Measurements from ENCODE around the gene ATG12.
"Not testable (repeated sequence)": the region's sequence is repeated elsewhere in the genome, so short reads cannot be mapped to it uniquely, and the experiment has no call there.

Gene ATG12

DNA sequence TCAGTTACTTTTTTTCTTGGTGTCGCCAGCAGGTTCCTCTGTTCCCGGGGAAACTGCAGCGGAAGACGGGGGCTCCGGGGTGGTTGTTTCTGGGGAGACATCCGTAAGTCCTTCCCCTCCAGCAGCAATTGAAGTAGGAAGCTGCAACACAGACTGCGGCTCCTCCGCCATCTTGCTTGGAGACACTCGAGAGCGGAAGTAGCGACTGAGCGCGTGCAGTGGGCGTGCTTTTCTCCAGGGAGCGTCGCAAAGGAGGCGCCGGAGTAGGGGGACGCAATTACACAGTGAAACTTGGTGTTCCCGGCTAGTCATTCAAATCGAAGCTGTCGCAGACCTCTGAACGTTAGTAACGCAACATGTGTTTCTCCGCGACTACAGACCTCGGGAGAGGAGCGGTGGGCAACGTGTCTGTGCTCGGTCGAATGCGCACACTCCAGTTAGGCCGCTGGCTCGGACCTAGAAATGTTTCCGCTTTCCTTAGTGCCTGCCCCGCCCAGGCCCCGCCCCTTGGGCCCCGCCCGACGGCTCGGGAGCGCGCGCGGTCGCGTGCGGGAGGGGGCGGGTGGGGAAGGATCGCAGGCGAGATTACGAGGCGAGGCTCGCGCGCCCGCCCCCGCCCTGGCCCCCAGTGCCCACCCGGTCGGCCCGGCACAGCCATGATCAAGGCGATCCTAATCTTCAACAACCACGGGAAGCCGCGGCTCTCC is at the start of gene ATG12, which contains the start of gene AP3S1:
ATG12 (minus strand) TSS at position 184 of the 707 bp plus-strand sequence; CDS start at position 171, 13 bp downstream.
AP3S1 (plus strand) TSS at position 554 of the 707 bp plus-strand sequence; CDS start at position 657, 103 bp downstream.
- Histone ChIP-seq H3K4me3 (replicated peaks; ENCODE audit: low read depth, low read length) (peak within 1 kb of the TSS; percentile 97), H3K36me3 (ENCODE audit: control insufficient read depth, insufficient read depth, low read length) (peaks cover 3% of the 10 kb centered on the region; the same call in 1 of the 2 replicates), H3K27me3 (replicated peaks; ENCODE audit: control insufficient read depth, insufficient read depth, low read length) (no peaks in the 10 kb centered on the region)
- TF ChIP-seq, protein P1, sequence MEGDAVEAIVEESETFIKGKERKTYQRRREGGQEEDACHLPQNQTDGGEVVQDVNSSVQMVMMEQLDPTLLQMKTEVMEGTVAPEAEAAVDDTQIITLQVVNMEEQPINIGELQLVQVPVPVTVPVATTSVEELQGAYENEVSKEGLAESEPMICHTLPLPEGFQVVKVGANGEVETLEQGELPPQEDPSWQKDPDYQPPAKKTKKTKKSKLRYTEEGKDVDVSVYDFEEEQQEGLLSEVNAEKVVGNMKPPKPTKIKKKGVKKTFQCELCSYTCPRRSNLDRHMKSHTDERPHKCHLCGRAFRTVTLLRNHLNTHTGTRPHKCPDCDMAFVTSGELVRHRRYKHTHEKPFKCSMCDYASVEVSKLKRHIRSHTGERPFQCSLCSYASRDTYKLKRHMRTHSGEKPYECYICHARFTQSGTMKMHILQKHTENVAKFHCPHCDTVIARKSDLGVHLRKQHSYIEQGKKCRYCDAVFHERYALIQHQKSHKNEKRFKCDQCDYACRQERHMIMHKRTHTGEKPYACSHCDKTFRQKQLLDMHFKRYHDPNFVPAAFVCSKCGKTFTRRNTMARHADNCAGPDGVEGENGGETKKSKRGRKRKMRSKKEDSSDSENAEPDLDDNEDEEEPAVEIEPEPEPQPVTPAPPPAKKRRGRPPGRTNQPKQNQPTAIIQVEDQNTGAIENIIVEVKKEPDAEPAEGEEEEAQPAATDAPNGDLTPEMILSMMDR (IDR thresholded peaks at IDR 0.05; ENCODE audit: insufficient read depth, low read length, poor library complexity, severe bottlenecking): no peak
- DNase-seq (ENCODE audit: extremely low read depth, insufficient read length): peak; percentile 95

DNA sequence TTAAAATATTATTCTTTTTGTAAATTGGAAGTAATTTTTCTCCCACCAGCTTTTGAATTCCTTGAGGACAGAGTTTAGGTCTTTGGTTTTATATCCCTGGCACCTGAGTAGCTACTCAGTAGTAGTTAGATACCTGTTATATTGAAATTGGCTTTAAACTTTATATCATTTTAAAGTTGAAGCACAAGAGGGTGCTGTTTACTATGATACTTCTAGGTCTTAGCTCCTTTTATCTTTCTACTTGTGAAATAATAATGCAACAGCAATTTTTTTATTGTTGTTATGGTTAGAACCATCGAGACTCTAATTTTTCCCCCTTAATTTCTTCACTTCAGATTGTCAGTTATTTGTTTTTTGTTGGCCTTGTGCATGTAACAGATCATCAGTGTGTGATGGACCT is 46.7 kb upstream of the ATG12 start:
- TF ChIP-seq, protein P1 (IDR thresholded peaks at IDR 0.05; ENCODE audit: insufficient read depth, low read length, poor library complexity, severe bottlenecking): no peak
- no peaks in the 10 kb centered on the region; the same call in 1 of the 2 replicates for H3K36me3 ChIP-seq (ENCODE audit: control insufficient read depth, insufficient read depth, low read length)
- no peak overlapping the region for H3K4me3 ChIP-seq (replicated peaks; ENCODE audit: low read depth, low read length)
- no peaks in the 10 kb centered on the region for H3K27me3 ChIP-seq (replicated peaks; ENCODE audit: control insufficient read depth, insufficient read depth, low read length)
- DNase-seq (ENCODE audit: extremely low read depth, insufficient read length): no peak

DNA sequence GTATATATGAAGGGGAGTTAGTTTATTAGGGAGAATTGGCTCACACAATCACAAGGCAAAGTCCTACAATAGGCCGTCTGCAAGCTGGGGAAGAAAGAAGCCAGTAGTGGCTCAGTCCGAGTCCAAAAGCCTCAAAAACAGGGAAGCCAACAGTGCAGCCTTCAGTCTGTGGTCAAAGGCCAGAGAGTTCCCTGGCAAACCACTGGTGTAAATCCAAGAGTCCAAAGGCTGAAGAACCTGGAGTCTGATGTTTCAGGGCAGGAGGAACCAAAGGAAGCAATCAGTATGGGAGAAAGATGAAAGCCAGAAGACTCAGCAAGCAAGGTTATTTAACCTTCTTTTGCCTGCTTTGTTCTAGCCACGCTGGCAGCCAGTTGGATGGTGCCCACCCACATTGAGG is 43.8 kb upstream of the ATG12 start:
- not testable (repeated sequence) for DNase-seq (ENCODE audit: extremely low read depth, insufficient read length); H3K4me3 ChIP-seq (replicated peaks; ENCODE audit: low read depth, low read length); H3K27me3 ChIP-seq (replicated peaks; ENCODE audit: control insufficient read depth, insufficient read depth, low read length); H3K36me3 ChIP-seq (ENCODE audit: control insufficient read depth, insufficient read depth, low read length)

DNA sequence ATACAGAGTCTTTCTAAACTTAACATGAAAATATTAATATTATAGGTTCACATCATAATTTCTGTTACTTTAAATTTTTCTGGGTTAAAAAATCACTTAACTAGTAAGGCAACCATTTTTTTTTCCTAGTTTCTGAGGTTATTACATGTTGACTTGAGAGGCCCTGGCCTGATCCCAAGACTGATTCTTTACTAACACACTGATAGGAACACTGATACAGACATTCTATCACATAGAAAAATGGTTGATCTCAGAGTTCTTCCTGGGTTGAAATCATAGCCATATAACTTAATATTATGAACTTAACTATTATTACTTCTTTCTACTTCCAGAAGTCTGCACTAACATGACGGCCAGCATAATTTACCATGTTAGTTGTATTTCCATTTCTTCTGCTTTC is 43.3 kb upstream of the ATG12 start:
- TF ChIP-seq, protein P1 (IDR thresholded peaks at IDR 0.05; ENCODE audit: insufficient read depth, low read length, poor library complexity, severe bottlenecking): no peak

DNA sequence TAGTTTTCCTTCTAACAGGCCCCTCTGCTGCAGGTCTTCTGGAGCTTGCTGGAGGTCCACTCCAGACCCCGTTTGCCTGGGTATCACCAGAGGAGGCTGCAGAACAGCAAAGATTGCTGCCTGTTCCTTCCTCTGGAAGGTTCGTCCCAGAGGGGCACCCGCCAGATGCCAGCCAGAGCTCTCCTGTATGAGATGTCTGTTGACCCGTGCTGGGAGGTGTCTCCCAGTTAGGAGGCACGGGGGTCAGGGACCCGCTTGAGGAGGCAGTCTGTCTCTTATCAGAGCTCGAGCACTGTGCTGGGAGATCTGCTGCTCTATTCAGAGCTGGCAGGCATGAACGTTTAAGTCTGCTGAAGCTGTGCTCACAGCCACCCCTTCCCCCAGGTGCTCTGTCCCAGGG is 41.1 kb upstream of the ATG12 start:
- H3K36me3 ChIP-seq (ENCODE audit: control insufficient read depth, insufficient read depth, low read length); H3K27me3 ChIP-seq (replicated peaks; ENCODE audit: control insufficient read depth, insufficient read depth, low read length); DNase-seq (ENCODE audit: extremely low read depth, insufficient read length); H3K4me3 ChIP-seq (replicated peaks; ENCODE audit: low read depth, low read length): not testable (repeated sequence)

More for the DNA sequence above, 43.3 kb upstream of the ATG12 start:
- Histone ChIP-seq H3K27me3 (replicated peaks; ENCODE audit: control insufficient read depth, insufficient read depth, low read length) (no peaks in the 10 kb centered on the region), H3K36me3 (ENCODE audit: control insufficient read depth, insufficient read depth, low read length) (peaks cover 1% of the 10 kb centered on the region; the same call in 1 of the 2 replicates), H3K4me3 (replicated peaks; ENCODE audit: low read depth, low read length) (no peak overlapping the region)
- no peak for DNase-seq (ENCODE audit: extremely low read depth, insufficient read length)

DNA sequence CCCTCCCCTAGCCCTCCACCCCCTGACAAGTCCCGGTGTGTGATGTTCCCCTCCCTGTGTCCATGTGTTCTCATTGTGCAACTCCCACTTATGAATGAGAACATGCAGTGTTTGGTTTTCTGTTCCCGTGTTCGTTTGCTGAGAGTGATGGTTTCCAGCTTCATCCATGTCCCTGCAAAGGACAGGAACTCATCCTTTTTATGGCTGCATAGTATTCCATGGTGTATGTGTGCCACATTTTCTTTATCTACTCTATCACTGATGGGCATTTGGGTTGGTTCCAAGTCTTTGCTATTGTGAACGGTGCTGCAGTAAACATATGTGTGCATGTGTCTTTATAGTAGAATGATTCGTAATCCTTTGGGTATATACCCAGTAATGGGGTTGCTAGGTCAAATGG is 36.0 kb upstream of the ATG12 start:
- not testable (repeated sequence) for DNase-seq (ENCODE audit: extremely low read depth, insufficient read length); H3K27me3 ChIP-seq (replicated peaks; ENCODE audit: control insufficient read depth, insufficient read depth, low read length); H3K36me3 ChIP-seq (ENCODE audit: control insufficient read depth, insufficient read depth, low read length); H3K4me3 ChIP-seq (replicated peaks; ENCODE audit: low read depth, low read length)

DNA sequence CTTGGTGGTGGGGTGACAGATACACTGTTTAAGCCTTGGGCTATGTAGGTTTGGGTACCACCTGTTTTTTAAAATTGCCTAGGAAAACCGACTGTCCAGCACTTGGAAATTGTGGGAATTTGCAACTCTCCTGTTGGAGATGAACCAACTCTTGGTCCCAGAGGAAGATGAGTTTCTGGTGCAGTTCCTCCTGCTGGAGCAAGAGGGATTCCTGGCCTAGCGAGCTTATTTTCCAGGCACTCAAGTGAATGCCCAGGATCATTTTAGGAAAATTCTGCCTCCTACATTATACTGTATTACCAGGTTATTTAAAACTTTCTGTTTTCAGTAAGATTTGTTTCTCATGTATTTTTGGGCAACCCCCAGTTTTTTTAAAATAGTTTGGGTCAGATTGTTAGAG is 34.1 kb upstream of the ATG12 start:
- TF ChIP-seq, protein P1 (IDR thresholded peaks at IDR 0.05; ENCODE audit: insufficient read depth, low read length, poor library complexity, severe bottlenecking): no peak
- DNase-seq (ENCODE audit: extremely low read depth, insufficient read length): no peak
- H3K4me3 ChIP-seq (replicated peaks; ENCODE audit: low read depth, low read length): no peak overlapping the region
- H3K27me3 ChIP-seq (replicated peaks; ENCODE audit: control insufficient read depth, insufficient read depth, low read length): no peaks in the 10 kb centered on the region
- H3K36me3 ChIP-seq (ENCODE audit: control insufficient read depth, insufficient read depth, low read length): peaks cover 6% of the 10 kb centered on the region

All from GM06990 (cell line).